HL-60 (cell line): Measurements from ENCODE around the gene FLYWCH1.
A peak's percentile ranks its signal among the peaks of the same experiment; 100 is the strongest.

ENCODE experiments used
- CTCF ChIP-seq: IDR thresholded peaks from one replicate; pipeline ENCODE4 v1.5.1; 2011; ENCODE audit warnings: low read length, control low read depth, inconsistent platforms; ENCODE audit not compliant: insufficient read depth
- POLR2AphosphoS5 ChIP-seq: IDR thresholded peaks from 2 replicates; pipeline ENCODE4 v1.6.1; 2012; ENCODE audit warnings: low read depth
- REST ChIP-seq: IDR thresholded peaks from 2 replicates; pipeline ENCODE4 v1.6.1; 2012; ENCODE audit warnings: low read depth; ENCODE audit not compliant: insufficient replicate concordance

GRCh38 chr16:2955779-2956578 is 44.2 kb downstream of the FLYWCH1 start:
- TF ChIP-seq CTCF (no peak), POLR2AphosphoS5 (peak; percentile 52; the same call in 1 of the 2 replicates), REST (peak; percentile 24)
